Testis (tissue), 3 donors: ENCODE measurements around the gene MISP. TPM values are rescaled to one million over a fixed set of nuclear protein-coding genes. Genes with fewer than 3 reads are reported as not detected.

Experiments
- DNase-seq: peaks from one replicate; pipeline ENCODE4 v3.0.0-alpha.2; 2019
- H3K27ac ChIP-seq, 2 donors: fragments of 200-600 bp; sonication (generic); one replicate each; pipeline ENCODE4 v1.5.1; 2019
- H3K27me3 ChIP-seq: fragments of 200-600 bp; sonication (generic); one replicate; pipeline ENCODE4 v1.5.1; 2019
- H3K36me3 ChIP-seq: fragments of 200-600 bp; sonication (generic); one replicate; pipeline ENCODE4 v1.5.1; 2017; ENCODE audit warnings: low read depth; ENCODE audit errors: missing control alignments
- H3K4me1 ChIP-seq: fragments of 200-600 bp; sonication (generic); one replicate; pipeline ENCODE4 v1.5.1; 2019
- H3K4me3 ChIP-seq, 2 donors: fragments of 200-600 bp; sonication (generic); one replicate each; pipeline ENCODE4 v1.5.1; 2017 to 2019
- H3K9me3 ChIP-seq: fragments of 200-600 bp; sonication (generic); one replicate; pipeline ENCODE4 v1.5.1; 2017
- CTCF ChIP-seq, 3 experiments: fragments of 450-650 bp in 2 of 3; fragments of 200-600 bp in 1 of 3; sonication (generic) in 1 of 3; IDR thresholded peaks; one replicate each; pipeline ENCODE4 v1.5.1; 2016 to 2019; ENCODE audit warnings: antibody characterized with exemption in 3 of 3, mild to moderate bottlenecking in 2 of 3, moderate library complexity in 1 of 3
- POLR2A ChIP-seq: fragments of 450-650 bp; IDR thresholded peaks from one replicate; pipeline ENCODE4 v1.6.1; 2017; ENCODE audit warnings: antibody characterized with exemption, mild to moderate bottlenecking, moderate library complexity
- WGBS, 2 donors: methylation state at CpG; one replicate each; pipeline ENCODE4 v1.1.5; 2018; 5-methylcytosine and 5-hydroxymethylcytosine counted together
- intact Hi-C: fragments of 100-400 bp; cut with DNase I; formaldehyde crosslinking; loops from one replicate; pipeline ENCODE4 v1.15.1; 2023; ENCODE audit warnings: low total_unique reads
- polyA plus RNA-seq: library from polyadenylated mRNA; stranded (reverse); fragments of 350-450 nt; fragmentation: Illumina TruSeq; extraction: RNeasy Lipid Tissue Mini Kit (QIAGEN cat#74804); gene quantifications from one replicate; pipeline ENCODE4 v1.2.3, GENCODE V29; 2014; ENCODE audit warnings: low read depth, low replicate concordance; ENCODE audit not compliant: insufficient read depth
- total RNA-seq, 2 donors: library from RNA; depleted of rRNA; stranded (reverse); fragments of >200 nt; gene quantifications; one replicate each; pipeline ENCODE4 v1.2.3, GENCODE V29; 2016

The MISP gene
- total and polyA plus RNA-seq, 3 donors from 2014 or later: 1.1 to 3.1 (median 1.1) TPM

GRCh38 chr19:792306-792885 is 41.5 kb downstream of the MISP start:
- Histone ChIP-seq H3K9me3 (no peaks in the 10 kb centered on the region), H3K27ac (no peak overlapping the region), H3K36me3 (no peaks in the 10 kb centered on the region), H3K27me3 (no peaks in the 10 kb centered on the region), H3K4me1 (peaks cover 16% of the 10 kb centered on the region), H3K4me3 (no peak overlapping the region)
- 79 to 83% methylated on average over 15 to 16 of the region's 16 CpGs for WGBS, 2 donors
- DNase-seq: no peak
- TF ChIP-seq POLR2A: no peak
- no peak for TF ChIP-seq CTCF (IDR thresholded peaks at IDR 0.05)
- intact Hi-C loops: no loop called here

GRCh38 chr19:793806-794205 is 42.9 kb downstream of the MISP start:
- Histone ChIP-seq H3K9me3 (no peaks in the 10 kb centered on the region), H3K27ac (no peak overlapping the region), H3K27me3 (no peaks in the 10 kb centered on the region), H3K36me3 (no peaks in the 10 kb centered on the region), H3K4me3 (no peak overlapping the region), H3K4me1 (peaks cover 15% of the 10 kb centered on the region)
- 91 to 95% methylated on average over 11 to 12 of the region's 12 CpGs for WGBS, 2 donors
- no peak for DNase-seq
- intact Hi-C loops: no loop called here
- TF ChIP-seq CTCF (IDR thresholded peaks at IDR 0.05) (no peak), POLR2A (no peak)

- intact Hi-C loops: no loop called here
- Histone ChIP-seq H3K27me3 (no peaks in the 10 kb centered on the region), H3K36me3 (no peaks in the 10 kb centered on the region), H3K27ac (peak overlapping the region; percentile 3 to 90), H3K4me1 (peaks cover 26% of the 10 kb centered on the region), H3K9me3 (no peaks in the 10 kb centered on the region), H3K4me3 (no peak overlapping the region)
- 78 to 80% methylated on average over 27 to 28 of the region's 28 CpGs for WGBS, 2 donors
- no peak for DNase-seq
- no peak for TF ChIP-seq CTCF (IDR thresholded peaks at IDR 0.05)
- TF ChIP-seq POLR2A: no peak
Observed at GRCh38 chr19:795073-795611, 44.2 kb downstream of the MISP start.

GRCh38 chr19:795691-796581 is 45.0 kb downstream of the MISP start:
- H3K4me1 ChIP-seq: peaks cover 34% of the 10 kb centered on the region
- no peaks in the 10 kb centered on the region for H3K9me3 ChIP-seq
- H3K4me3 ChIP-seq: peak overlapping the region; percentile 64 to 100
- peak overlapping the region; percentile 82 to 90 for H3K27ac ChIP-seq
- no peak for DNase-seq
- no peak for TF ChIP-seq CTCF (IDR thresholded peaks at IDR 0.05)
- H3K27me3 ChIP-seq: no peaks in the 10 kb centered on the region
- 68 to 70% methylated on average over 16 to 39 of the region's 39 CpGs for WGBS, 2 donors
- intact Hi-C loops: no loop called here
- no peaks in the 10 kb centered on the region for H3K36me3 ChIP-seq
